ENCODE data around the gene SLC35E4.
"Not testable (repeated sequence)": the region's sequence is repeated elsewhere in the genome, so short reads cannot be mapped to it uniquely, and the experiment has no call there.

The SLC35E4 gene

GRCh38 chr22:30654361-30654760, 18.8 kb downstream of the SLC35E4 start:
- DNase-seq: no peak

DNA sequence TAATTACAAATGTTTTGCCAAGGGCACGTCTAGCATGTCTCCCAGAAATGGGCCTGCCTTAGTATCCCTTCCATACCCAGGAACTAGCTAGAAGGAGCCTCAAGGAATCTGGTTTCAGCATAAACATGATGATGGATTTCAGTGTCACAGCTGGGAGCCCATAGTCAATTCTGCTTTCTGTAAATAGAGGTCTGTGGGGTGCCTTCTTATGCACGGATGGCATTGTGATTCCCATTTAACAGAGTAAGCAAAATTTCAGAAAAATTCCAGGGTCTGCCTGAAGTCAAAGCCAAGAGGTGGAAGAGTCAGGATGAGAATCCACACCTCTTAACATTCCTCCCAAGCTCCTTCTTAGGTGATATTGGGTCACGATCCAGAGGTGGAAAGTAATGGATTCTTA, 20.0 kb downstream of the SLC35E4 start:
- no peak for DNase-seq

DNA sequence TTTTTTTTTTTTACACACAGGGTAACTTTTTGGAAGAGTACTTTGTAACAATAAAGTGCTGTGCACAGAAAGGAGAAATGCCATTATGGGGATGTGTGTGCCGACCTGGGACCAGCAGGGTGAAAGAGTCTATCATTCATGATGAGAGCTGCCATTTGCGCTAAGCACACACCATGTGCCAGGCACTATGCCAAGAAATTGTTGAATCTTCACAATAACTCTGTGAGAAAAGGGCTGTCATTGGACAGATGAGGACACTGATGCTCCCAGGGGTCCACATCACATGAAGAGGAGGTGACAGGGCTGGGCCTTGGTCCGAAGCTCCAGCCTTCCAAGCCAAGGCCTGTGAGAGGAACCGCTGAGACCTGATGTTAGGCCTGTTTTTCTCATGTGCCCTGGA, 26.5 kb downstream of the SLC35E4 start:
- DNase-seq: no peak

- DNase-seq: no peak
These were observed 29.2 kb downstream of the SLC35E4 start for GRCh38 chr22:30664798-30665197.

GRCh38 chr22:30665266-30665665, 29.7 kb downstream of the SLC35E4 start:
- DNase-seq: no peak

GRCh38 chr22:30665786-30666185, 30.2 kb downstream of the SLC35E4 start:
- DNase-seq: no peak

DNA sequence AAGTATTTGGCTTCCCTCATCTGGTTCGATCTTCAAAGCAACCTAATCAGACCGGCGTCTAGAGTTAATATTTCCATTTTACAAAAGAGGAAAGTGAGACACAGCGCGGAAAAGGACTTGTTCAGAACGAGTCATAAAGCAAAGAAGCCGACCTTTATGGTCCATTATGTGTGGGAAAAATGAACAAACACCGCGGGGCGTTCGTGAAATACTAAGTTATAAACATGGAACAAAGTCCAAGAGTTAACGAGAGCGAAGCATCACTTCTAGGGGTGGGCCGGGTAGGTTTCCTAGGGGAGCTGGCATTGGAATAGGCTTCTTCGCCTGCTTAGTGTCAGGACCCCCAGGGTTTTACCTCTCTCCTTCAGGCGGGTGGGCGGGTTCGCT, 31.5 kb downstream of the SLC35E4 start:
- no peak for DNase-seq

GRCh38 chr22:30667494-30668385, 32.2 kb downstream of the SLC35E4 start, which contains the start of gene DUSP18:
Gene DUSP18 (minus strand): TSS chr22:30667875. CDS start chr22:30664003, 3,872 bp downstream.
- peak; percentile 92 for DNase-seq

DNA sequence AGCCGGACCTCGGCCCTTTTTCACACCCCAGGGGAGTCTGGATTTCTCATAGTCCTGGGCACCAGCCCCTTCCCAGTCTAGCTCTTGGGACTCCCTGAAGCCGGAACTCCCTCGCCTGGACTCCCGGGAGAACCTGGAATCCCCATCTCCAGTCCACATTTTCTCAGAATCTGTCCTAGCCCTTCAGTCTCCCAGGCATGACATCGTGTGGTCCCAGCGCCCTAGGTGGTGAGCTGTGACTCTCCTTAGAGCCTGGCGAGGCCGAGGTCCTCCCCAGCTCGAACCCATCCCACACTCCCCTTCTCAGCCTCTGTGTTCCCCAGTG, 32.8 kb downstream of the SLC35E4 start:
- DNase-seq: no peak

DNA sequence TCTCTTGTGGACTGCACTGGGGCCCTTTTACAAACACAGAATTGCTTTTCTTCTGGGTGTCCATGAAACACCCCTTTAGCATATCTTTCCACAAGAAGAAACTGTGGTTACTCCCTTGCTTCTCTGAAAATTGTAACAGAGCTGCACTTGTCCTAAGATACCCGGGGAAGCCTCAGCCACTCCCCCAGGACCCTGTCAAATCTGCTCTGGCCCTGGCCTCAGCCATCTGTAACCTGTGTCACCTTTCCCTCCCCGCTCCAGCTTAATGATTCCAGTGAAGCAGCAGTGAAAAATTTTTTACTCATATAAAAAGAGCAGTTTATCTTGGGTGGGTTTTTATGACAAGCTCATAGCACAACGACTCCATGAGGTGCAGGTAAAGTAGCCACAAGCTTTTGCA, 35.5 kb downstream of the SLC35E4 start:
- no peak for DNase-seq

GRCh38 chr22:30673136-30673535, 37.6 kb downstream of the SLC35E4 start:
- no peak for DNase-seq

GRCh38 chr22:30674482-30674881, 38.9 kb downstream of the SLC35E4 start:
- DNase-seq: no peak

- DNase-seq: no peak
These were observed 39.9 kb downstream of the SLC35E4 start for GRCh38 chr22:30675436-30675835.

GRCh38 chr22:30676565-30676964, 41.0 kb downstream of the SLC35E4 start:
- DNase-seq: not testable (repeated sequence)

GRCh38 chr22:30679895-30680690, 44.5 kb downstream of the SLC35E4 start:
- DNase-seq: not testable (repeated sequence)

GRCh38 chr22:30680991-30681770, 45.6 kb downstream of the SLC35E4 start:
- DNase-seq: no peak

GRCh38 chr22:30681831-30682230, 46.2 kb downstream of the SLC35E4 start:
- DNase-seq: no peak

GRCh38 chr22:30685178-30685577, 49.6 kb downstream of the SLC35E4 start:
- DNase-seq: no peak

GRCh38 chr22:30687358-30687757, 51.8 kb downstream of the SLC35E4 start:
- no peak for DNase-seq

DNA sequence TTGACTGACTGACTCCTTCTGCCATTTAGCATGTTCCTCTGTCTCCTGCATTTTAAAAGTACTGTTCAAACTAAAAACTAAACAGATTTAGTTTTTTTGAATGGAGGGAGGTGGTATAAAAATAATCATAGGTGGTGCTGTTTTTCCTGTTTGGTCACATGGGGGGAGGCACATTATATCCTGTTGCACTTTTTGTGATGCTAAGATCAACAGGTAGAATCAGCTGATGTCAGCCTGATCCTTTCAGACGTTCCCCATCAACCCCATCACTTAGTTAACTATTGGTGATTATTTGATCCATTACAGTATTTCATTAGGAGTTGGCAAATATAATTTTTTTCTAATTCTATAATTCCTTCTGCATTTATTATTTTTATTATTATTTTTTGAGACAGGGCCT, 54.0 kb downstream of the SLC35E4 start:
- DNase-seq: no peak

- no peak for DNase-seq
These were observed 55.6 kb downstream of the SLC35E4 start for GRCh38 chr22:30691204-30691603.

DNA sequence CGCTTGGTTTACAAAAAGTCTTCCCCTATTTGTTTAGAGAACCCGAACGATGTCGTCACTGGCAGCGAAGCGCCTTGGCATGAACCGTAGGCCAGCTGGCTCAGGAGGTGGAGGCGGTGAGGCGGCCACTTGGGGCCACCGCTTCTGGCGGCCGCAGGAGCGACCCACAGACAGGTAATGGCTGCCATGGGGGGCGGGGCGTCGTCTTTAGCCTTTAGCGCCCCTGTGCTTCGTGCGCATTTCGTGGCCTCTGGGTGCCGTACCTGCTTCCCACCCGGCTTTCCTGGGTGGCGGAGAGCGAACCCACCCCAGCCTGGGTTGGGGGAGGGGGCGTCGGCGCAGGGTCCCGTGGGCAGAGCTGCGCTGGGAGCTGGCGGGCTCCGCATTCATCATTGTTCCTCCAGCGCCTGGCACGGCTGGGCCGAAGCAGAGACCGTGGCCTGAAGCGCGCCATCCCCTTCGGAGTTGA, 58.6 kb downstream of the SLC35E4 start:
- DNase-seq: peak; percentile 72
